GM19438 (cell line): ENCODE results near the gene HSP90B1.
A peak's percentile ranks its signal among the peaks of the same experiment; 100 is the strongest.

ENCODE experiments used
- ATAC-seq: cut with Tn5 transposase; IDR thresholded peaks from one replicate; pipeline ENCODE4 v1.9.1; 2021; ENCODE audit warnings: low read depth; ENCODE audit not compliant: unreplicated experiment

Gene HSP90B1

GRCh38 chr12:103930034-103930786, at the start of gene HSP90B1:
TSS of gene HSP90B1 (plus strand) at chr12:103930410. CDS start at chr12:103930516, 106 bp downstream.
- ATAC-seq, result peak; percentile 54

GRCh38 chr12:103881261-103881660, 48.9 kb upstream of the HSP90B1 start:
- no peak for ATAC-seq

GRCh38 chr12:103882861-103883596, 47.2 kb upstream of the HSP90B1 start:
- no peak for ATAC-seq

GRCh38 chr12:103883908-103884307, 46.3 kb upstream of the HSP90B1 start:
- no peak for ATAC-seq

GRCh38 chr12:103884316-103884715, 45.9 kb upstream of the HSP90B1 start:
- ATAC-seq, result no peak

GRCh38 chr12:103886195-103886797, 43.9 kb upstream of the HSP90B1 start:
- no peak for ATAC-seq

GRCh38 chr12:103887738-103888137, 42.5 kb upstream of the HSP90B1 start:
- ATAC-seq, result no peak

- ATAC-seq, result no peak
Measured at GRCh38 chr12:103897316-103897715, 32.9 kb upstream of the HSP90B1 start.

GRCh38 chr12:103901518-103902173, 28.6 kb upstream of the HSP90B1 start:
- ATAC-seq, result no peak

GRCh38 chr12:103903993-103904392, 26.2 kb upstream of the HSP90B1 start:
- no peak for ATAC-seq

- ATAC-seq, result no peak
Measured at GRCh38 chr12:103905730-103906349, 24.4 kb upstream of the HSP90B1 start.

- ATAC-seq, result no peak
Measured at GRCh38 chr12:103908246-103908541, 22.0 kb upstream of the HSP90B1 start.

GRCh38 chr12:103908877-103909276, 21.3 kb upstream of the HSP90B1 start:
- no peak for ATAC-seq

GRCh38 chr12:103909811-103910210, 20.4 kb upstream of the HSP90B1 start:
- no peak for ATAC-seq

GRCh38 chr12:103912069-103912468, 18.1 kb upstream of the HSP90B1 start:
- ATAC-seq, result no peak

- no peak for ATAC-seq
Measured at GRCh38 chr12:103913100-103913499, 17.1 kb upstream of the HSP90B1 start.

GRCh38 chr12:103915306-103915705, 14.9 kb upstream of the HSP90B1 start:
- ATAC-seq, result no peak

- no peak for ATAC-seq
Measured at GRCh38 chr12:103917873-103918272, 12.3 kb upstream of the HSP90B1 start.

- peak; percentile 30 for ATAC-seq
Measured at GRCh38 chr12:103924761-103925641, 5.2 kb upstream of the HSP90B1 start.

- peak; percentile 9 for ATAC-seq
Measured at GRCh38 chr12:103928682-103929045, 1.5 kb upstream of the HSP90B1 start.
